Measurements from ENCODE around the gene ZNF384.

- TF ChIP-seq CTCF (IDR thresholded peaks at IDR 0.05) (no peak), POLR2A (IDR thresholded peaks at IDR 0.05) (no peak)
These were observed 26.1 kb downstream of the ZNF384 start, which contains the start of gene ING4 for GRCh38 chr12:6662906-6663742.
